Uterus (tissue), 4 donors: ENCODE data around the gene PILRB. TPM values are rescaled to one million over a fixed set of nuclear protein-coding genes. Genes with fewer than 3 reads are reported as not detected.
"Not testable (repeated sequence)": the region's sequence is repeated elsewhere in the genome, so short reads cannot be mapped to it uniquely, and the experiment has no call there.

Experiments used
- DNase-seq, 2 donors: peaks; one replicate each; pipeline ENCODE4 v3.0.0-alpha.2; 2019 to 2020
- H3K27ac ChIP-seq, 2 donors: fragments of 200-600 bp; sonication (generic); 1 replicate in 1 of 2; 2 replicates in 1 of 2; pipeline ENCODE4 v1.5.1; 2016 to 2018
- H3K27me3 ChIP-seq, 2 donors: fragments of 200-600 bp; sonication (generic); one replicate each; pipeline ENCODE4 v1.5.1; 2018 to 2019; ENCODE audit warnings: control low read depth in 1 of 2
- H3K36me3 ChIP-seq, 2 donors: fragments of 200-600 bp; sonication (generic); one replicate each; pipeline ENCODE4 v1.5.1; 2019; ENCODE audit warnings: control low read depth in 1 of 2
- H3K4me1 ChIP-seq, 2 donors: fragments of 200-600 bp; sonication (generic); one replicate each; pipeline ENCODE4 v1.5.1; 2018 to 2019; ENCODE audit warnings: control low read depth in 1 of 2
- H3K4me3 ChIP-seq, 2 donors: fragments of 200-600 bp; sonication (generic); 1 replicate in 1 of 2; 2 replicates in 1 of 2; pipeline ENCODE4 v1.5.1; 2018 to 2019; ENCODE audit warnings: mild to moderate bottlenecking in 1 of 2
- H3K9me3 ChIP-seq, 2 donors: fragments of 200-600 bp; sonication (generic); one replicate each; pipeline ENCODE4 v1.5.1; 2019; ENCODE audit warnings: control low read depth in 1 of 2
- CTCF ChIP-seq, 4 experiments: fragments of 200-600 bp in 2 of 4; fragments of 450-650 bp in 2 of 4; sonication (generic) in 2 of 4; IDR thresholded peaks; one replicate each; pipeline ENCODE4 v1.5.1; 2016 to 2019; ENCODE audit warnings: antibody characterized with exemption in 4 of 4, mild to moderate bottlenecking in 2 of 4, moderate library complexity in 1 of 4
- POLR2A ChIP-seq, 2 donors: fragments of 450-650 bp; IDR thresholded peaks; one replicate each; pipeline ENCODE4 v1.6.1; 2016; ENCODE audit warnings: antibody characterized with exemption in 2 of 2, mild to moderate bottlenecking in 1 of 2, moderate library complexity in 1 of 2
- intact Hi-C: fragments of 100-400 bp; cut with DNase I; formaldehyde crosslinking; loops from one replicate; pipeline ENCODE4 v1.15.1; 2023; ENCODE audit warnings: low total_unique reads
- total RNA-seq, 4 donors: library from RNA; depleted of rRNA in 3 of 4; stranded (reverse); fragments of >200 nt in 3 of 4; gene quantifications; one replicate each; pipeline versions ENCODE4 v1.1.0 to v1.2.4, GENCODE V29; 2014 to 2023
- donor health status: DM: yes; HTN: yes; CAD: no.

The PILRB gene
- total RNA-seq, 4 donors from 2014 or later: 13.4 to 66.1 (median 56.3) TPM

- no peaks in the 10 kb centered on the region for H3K4me1 ChIP-seq
- TF ChIP-seq CTCF (IDR thresholded peaks at IDR 0.05): no peak
- TF ChIP-seq POLR2A (IDR thresholded peaks at IDR 0.05): no peak
- H3K27ac ChIP-seq: no peak overlapping the region
- H3K9me3 ChIP-seq: no peaks in the 10 kb centered on the region
- H3K36me3 ChIP-seq: no peaks in the 10 kb centered on the region
- DNase-seq: no peak
- intact Hi-C loops: no loop called here
- no peaks in the 10 kb centered on the region for H3K27me3 ChIP-seq
- H3K4me3 ChIP-seq: no peak overlapping the region
These were observed 9.1 kb upstream of the PILRB start for GRCh38 chr7:100348805-100349204.

GRCh38 chr7:100349757-100350156, 8.2 kb upstream of the PILRB start:
- H3K4me1 ChIP-seq: no peaks in the 10 kb centered on the region
- DNase-seq: no peak
- intact Hi-C loops: no loop called here
- H3K27ac ChIP-seq: no peak overlapping the region
- H3K4me3 ChIP-seq: no peak overlapping the region
- H3K27me3 ChIP-seq: no peaks in the 10 kb centered on the region
- TF ChIP-seq POLR2A (IDR thresholded peaks at IDR 0.05) (no peak), CTCF (IDR thresholded peaks at IDR 0.05) (no peak)
- H3K36me3 ChIP-seq: no peaks in the 10 kb centered on the region
- no peaks in the 10 kb centered on the region for H3K9me3 ChIP-seq

- Histone ChIP-seq H3K36me3 (no peaks in the 10 kb centered on the region), H3K9me3 (no peaks in the 10 kb centered on the region), H3K4me3 (no peak overlapping the region), H3K27ac (no peak overlapping the region), H3K27me3 (no peaks in the 10 kb centered on the region), H3K4me1 (no peaks in the 10 kb centered on the region)
- intact Hi-C loops: no loop called here
- DNase-seq: no peak
- TF ChIP-seq CTCF (IDR thresholded peaks at IDR 0.05) (no peak), POLR2A (IDR thresholded peaks at IDR 0.05) (no peak)
These were observed 6.3 kb upstream of the PILRB start for GRCh38 chr7:100351657-100352058.

GRCh38 chr7:100352230-100352781, 5.6 kb upstream of the PILRB start:
- H3K4me1 ChIP-seq, H3K9me3 ChIP-seq, H3K4me3 ChIP-seq, DNase-seq, H3K36me3 ChIP-seq, H3K27ac ChIP-seq, intact Hi-C loops, H3K27me3 ChIP-seq: not testable (repeated sequence)

GRCh38 chr7:100352984-100353684, 4.8 kb upstream of the PILRB start:
- TF ChIP-seq POLR2A (IDR thresholded peaks at IDR 0.05) (no peak), CTCF (IDR thresholded peaks at IDR 0.05) (no peak)
- intact Hi-C loops: no loop called here

More at GRCh38 chr7:100352984-100353684, 4.8 kb upstream of the PILRB start:
- Histone ChIP-seq H3K36me3 (no peaks in the 10 kb centered on the region), H3K27ac (no peak overlapping the region), H3K4me3 (no peak overlapping the region), H3K9me3 (no peaks in the 10 kb centered on the region), H3K4me1 (no peaks in the 10 kb centered on the region), H3K27me3 (no peaks in the 10 kb centered on the region)
- DNase-seq: no peak
